ENCODE results near the gene BPI. TPM values are rescaled to one million over a fixed set of nuclear protein-coding genes. Genes with fewer than 3 reads are reported as not detected.

BPI gene
- total RNA-seq, 2 donors from 2014 or later: not detected

DNA sequence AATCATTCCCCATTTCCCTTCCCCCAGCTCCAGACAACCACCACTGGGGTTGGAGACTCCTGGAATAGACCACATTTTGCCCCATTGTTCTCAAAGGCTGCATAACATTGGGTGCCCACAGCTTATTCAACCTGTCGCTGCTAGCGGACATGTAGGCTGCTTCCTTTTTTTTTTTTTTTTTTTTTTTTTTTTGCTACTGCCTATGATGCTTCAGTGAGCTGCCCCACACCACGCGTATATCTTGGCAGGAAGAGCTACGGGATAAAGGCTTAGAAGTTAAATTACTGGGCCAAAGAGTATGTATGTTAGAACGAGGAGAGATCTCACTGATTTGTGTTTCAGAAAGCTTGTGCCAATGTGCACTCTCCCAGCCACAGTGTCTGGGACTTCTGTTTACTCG, 49.4 kb downstream of the BPI start:
- intact Hi-C loops (cut with DNase I): no loop called here
- Histone ChIP-seq H3K4me3 (no peak overlapping the region), H3K9ac (ENCODE audit: low read depth in 2 of 2, low read length in 2 of 2) (no peak overlapping the region), H3K36me3 (no peaks in the 10 kb centered on the region), H3K4me1 (no peaks in the 10 kb centered on the region), H3K27ac (no peak overlapping the region), H3K27me3 (no peaks in the 10 kb centered on the region), H3K9me3 (no peaks in the 10 kb centered on the region)
- TF ChIP-seq, protein P1, sequence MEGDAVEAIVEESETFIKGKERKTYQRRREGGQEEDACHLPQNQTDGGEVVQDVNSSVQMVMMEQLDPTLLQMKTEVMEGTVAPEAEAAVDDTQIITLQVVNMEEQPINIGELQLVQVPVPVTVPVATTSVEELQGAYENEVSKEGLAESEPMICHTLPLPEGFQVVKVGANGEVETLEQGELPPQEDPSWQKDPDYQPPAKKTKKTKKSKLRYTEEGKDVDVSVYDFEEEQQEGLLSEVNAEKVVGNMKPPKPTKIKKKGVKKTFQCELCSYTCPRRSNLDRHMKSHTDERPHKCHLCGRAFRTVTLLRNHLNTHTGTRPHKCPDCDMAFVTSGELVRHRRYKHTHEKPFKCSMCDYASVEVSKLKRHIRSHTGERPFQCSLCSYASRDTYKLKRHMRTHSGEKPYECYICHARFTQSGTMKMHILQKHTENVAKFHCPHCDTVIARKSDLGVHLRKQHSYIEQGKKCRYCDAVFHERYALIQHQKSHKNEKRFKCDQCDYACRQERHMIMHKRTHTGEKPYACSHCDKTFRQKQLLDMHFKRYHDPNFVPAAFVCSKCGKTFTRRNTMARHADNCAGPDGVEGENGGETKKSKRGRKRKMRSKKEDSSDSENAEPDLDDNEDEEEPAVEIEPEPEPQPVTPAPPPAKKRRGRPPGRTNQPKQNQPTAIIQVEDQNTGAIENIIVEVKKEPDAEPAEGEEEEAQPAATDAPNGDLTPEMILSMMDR (IDR thresholded peaks at IDR 0.05): no peak
- no peak for DNase-seq

DNA sequence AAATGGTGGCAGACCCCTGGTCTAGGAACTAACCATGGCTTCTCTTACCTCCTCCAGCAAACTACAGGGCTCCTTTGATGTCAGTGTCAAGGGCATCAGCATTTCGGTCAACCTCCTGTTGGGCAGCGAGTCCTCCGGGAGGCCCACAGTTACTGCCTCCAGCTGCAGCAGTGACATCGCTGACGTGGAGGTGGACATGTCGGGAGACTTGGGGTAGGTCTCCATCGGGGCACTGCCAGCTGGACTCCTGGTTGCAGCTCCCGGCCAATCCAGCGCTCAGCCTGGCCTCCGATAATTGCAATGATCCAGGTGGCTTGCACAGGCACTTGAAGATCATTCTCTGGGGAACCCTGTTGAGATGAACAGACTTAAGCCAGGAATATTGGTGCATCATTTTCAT, 50.3 kb downstream of the BPI start:
- H3K9ac ChIP-seq (ENCODE audit: low read depth in 2 of 2, low read length in 2 of 2): no peak overlapping the region
- no peaks in the 10 kb centered on the region for H3K9me3 ChIP-seq
- TF ChIP-seq, protein P1 (IDR thresholded peaks at IDR 0.05): no peak
- intact Hi-C loops (cut with DNase I): no loop called here
- no peaks in the 10 kb centered on the region for H3K27me3 ChIP-seq
- H3K27ac ChIP-seq: no peak overlapping the region
- H3K36me3 ChIP-seq: no peaks in the 10 kb centered on the region
- no peaks in the 10 kb centered on the region for H3K4me1 ChIP-seq
- no peak overlapping the region for H3K4me3 ChIP-seq
- no peak for DNase-seq

DNA sequence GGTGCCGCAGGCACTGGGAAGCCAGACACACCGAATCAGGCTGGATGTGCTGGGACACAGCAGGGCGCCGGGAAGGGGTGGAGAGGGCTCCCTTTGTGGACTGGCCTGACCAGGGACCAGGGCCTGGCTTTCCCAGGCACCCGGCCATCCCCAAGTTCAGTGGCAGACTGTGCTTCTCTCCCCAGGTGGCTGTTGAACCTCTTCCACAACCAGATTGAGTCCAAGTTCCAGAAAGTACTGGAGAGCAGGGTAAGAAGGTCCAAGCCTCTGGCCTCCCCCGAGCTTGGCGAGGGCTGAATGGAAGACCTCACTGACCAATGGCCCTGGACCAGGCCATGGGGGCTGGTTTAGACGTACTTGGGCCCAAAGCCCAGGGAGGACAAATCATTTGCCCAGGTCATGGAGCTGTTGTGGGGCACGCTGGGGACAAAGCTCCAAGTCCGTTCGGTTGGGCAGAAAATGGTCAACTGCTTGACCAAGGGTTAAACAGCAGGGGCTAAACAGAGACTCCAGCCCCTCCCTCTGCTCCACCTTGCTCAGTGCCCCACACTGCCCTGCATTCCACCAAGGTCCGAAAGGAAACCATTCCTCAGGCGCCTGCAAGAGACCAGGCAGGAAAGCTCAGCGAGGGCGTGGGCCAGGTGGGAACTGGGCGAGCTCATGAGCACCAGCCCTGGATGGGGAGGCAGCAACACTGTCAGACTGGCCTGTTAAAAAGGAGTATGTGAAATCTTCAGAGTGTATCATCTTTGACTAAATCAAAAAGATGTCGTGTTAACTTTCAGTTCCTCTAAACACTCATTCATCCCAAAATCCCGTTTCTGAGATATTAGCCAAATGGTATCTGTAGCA, 51.4 kb downstream of the BPI start:
- Histone ChIP-seq H3K9me3 (no peaks in the 10 kb centered on the region), H3K4me3 (no peak overlapping the region), H3K9ac (ENCODE audit: low read depth in 2 of 2, low read length in 2 of 2) (no peak overlapping the region), H3K4me1 (no peaks in the 10 kb centered on the region), H3K27me3 (no peaks in the 10 kb centered on the region), H3K36me3 (no peaks in the 10 kb centered on the region), H3K27ac (no peak overlapping the region)
- intact Hi-C loops (cut with DNase I): no loop called here
- TF ChIP-seq, protein P1 (IDR thresholded peaks at IDR 0.05): no peak
- no peak for DNase-seq

DNA sequence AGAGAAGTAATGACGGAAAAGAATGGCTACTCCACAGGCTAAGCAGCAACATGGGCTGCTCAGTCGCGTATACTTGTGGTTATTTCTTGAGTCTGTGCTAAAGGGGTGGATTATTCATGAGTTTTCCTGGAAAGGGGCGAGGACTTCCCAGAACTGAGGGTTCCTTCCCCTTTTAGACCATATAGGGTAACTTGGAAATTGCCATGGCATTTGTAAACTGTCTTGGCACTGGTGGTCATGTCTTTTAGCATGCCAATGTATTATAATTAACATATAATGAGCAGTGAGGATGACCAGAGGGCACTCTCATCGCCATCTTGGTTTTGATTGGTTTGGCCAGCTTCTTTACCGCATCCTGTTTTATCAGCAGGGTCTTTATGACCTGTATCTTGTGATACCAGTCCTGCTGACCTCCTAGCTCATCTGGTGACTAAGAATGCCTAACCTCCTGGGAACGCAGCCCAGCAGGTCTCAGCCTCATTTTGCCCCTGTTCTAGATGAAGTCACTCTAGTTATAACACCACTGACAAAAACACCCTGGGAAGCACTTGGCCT, 53.8 kb downstream of the BPI start:
- DNase-seq: no peak
- intact Hi-C loops (cut with DNase I): no loop called here
- TF ChIP-seq, protein P1 (IDR thresholded peaks at IDR 0.05): no peak
- Histone ChIP-seq H3K9me3 (no peaks in the 10 kb centered on the region), H3K4me3 (no peak overlapping the region), H3K9ac (ENCODE audit: low read depth in 2 of 2, low read length in 2 of 2) (no peak overlapping the region), H3K36me3 (no peaks in the 10 kb centered on the region), H3K27me3 (no peaks in the 10 kb centered on the region), H3K27ac (no peak overlapping the region), H3K4me1 (no peaks in the 10 kb centered on the region)

DNA sequence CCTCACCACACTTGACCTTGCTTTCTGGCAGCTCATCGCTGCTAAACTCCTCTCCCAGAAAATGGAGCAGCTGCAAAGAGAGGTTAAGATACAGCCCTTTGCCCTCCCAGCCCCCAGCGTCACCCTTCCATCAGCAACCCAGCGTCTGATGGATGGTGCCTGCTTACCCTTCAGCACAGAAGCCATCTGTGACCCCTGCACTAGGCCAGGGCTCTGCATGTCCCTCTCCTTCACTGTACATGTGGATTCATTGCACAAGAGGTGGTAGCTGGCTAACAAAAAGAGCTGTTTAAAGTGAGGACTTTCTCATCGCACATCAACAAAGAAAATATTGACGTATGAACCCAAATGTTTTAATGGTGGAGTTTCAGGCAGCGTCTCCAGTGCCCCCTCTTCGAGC, 54.6 kb downstream of the BPI start:
- no peak overlapping the region for H3K27ac ChIP-seq
- no peaks in the 10 kb centered on the region for H3K36me3 ChIP-seq

More for the DNA sequence above, 54.6 kb downstream of the BPI start:
- Histone ChIP-seq H3K4me3 (no peak overlapping the region), H3K9ac (ENCODE audit: low read depth in 2 of 2, low read length in 2 of 2) (no peak overlapping the region), H3K4me1 (no peaks in the 10 kb centered on the region), H3K9me3 (no peaks in the 10 kb centered on the region), H3K27me3 (no peaks in the 10 kb centered on the region)
- TF ChIP-seq, protein P1 (IDR thresholded peaks at IDR 0.05): no peak
- DNase-seq: no peak
- intact Hi-C loops (cut with DNase I): no loop called here

Measured in colonic mucosa (tissue), 4 donors.